Activated CD8-positive, alpha-beta memory T cell treated with anti-CD3 and anti-CD28 coated beads for 36 hours (primary cell): ENCODE measurements around the gene MSMB. TPM values are rescaled to one million over a fixed set of nuclear protein-coding genes. Genes with fewer than 3 reads are reported as not detected.

Source experiments
- CTCF ChIA-PET: fragments of 350-600 bp; sonication (Branson Sonifier 250); formaldehyde crosslinking; loops from one replicate; lab custom pipeline; 2021; ENCODE audit warnings: antibody characterized with exemption; lab: Charles Lee
- POLR2A ChIA-PET: fragments of 350-600 bp; sonication (Branson Sonifier 250); formaldehyde crosslinking; loops from one replicate; lab custom pipeline; 2021; ENCODE audit warnings: antibody characterized with exemption; lab: Charles Lee
- total RNA-seq, 2 experiments: library from RNA; stranded (reverse); gene quantifications; one replicate each; pipeline ENCODE4 v1.2.3, GENCODE V29; 2021

MSMB gene
- total RNA-seq, 2 experiments from 2014 or later = not detected

- ChIA-PET POLR2A (no interaction called here), CTCF (no interaction called here)
Measured at GRCh38 chr10:46037107-46037825, 8.8 kb downstream of the MSMB start.

GRCh38 chr10:46035923-46036849 lies 9.9 kb downstream of the MSMB start:
- CTCF ChIA-PET = no interaction called here

GRCh38 chr10:46033602-46034011 lies 12.5 kb downstream of the MSMB start:
- ChIA-PET POLR2A (no interaction called here), CTCF (no interaction called here)

More at GRCh38 chr10:46035923-46036849, 9.9 kb downstream of the MSMB start:
- POLR2A ChIA-PET = no interaction called here

GRCh38 chr10:46031648-46032532 lies 14.2 kb downstream of the MSMB start:
- POLR2A ChIA-PET = no interaction called here

GRCh38 chr10:46030091-46030937 lies 15.8 kb downstream of the MSMB start, which contains the start of gene NCOA4:
TSS of gene NCOA4 (minus strand) at chr10:46030623. CDS start at chr10:46016680, 13,943 bp downstream.
- POLR2A ChIA-PET = no interaction called here
- CTCF ChIA-PET = interaction anchor here (1.3 kb wide), 1 partner anchor 199 kb away, joined by 3 read pairs; no protein-coding TSS in a partner anchor

More at GRCh38 chr10:46031648-46032532, 14.2 kb downstream of the MSMB start:
- CTCF ChIA-PET = no interaction called here

- POLR2A ChIA-PET = interaction anchor here (0.7 kb wide), 1 partner anchor 229 kb away, joined by 5 read pairs; no protein-coding TSS in a partner anchor
- CTCF ChIA-PET = interaction anchor here (1.3 kb wide), 1 partner anchor 200 kb away, joined by 3 read pairs; no protein-coding TSS in a partner anchor
Measured at GRCh38 chr10:46029461-46030030, 16.5 kb downstream of the MSMB start.

GRCh38 chr10:46028584-46029460 lies 17.2 kb downstream of the MSMB start:
- ChIA-PET POLR2A (interaction anchor here (0.7 to 0.8 kb wide), 2 partner anchors 28 to 230 kb away, joined by 3 to 5 read pairs; no protein-coding TSS in a partner anchor), CTCF (interaction anchor here (0.7 to 1.3 kb wide), 2 partner anchors 27 to 200 kb away, joined by 3 read pairs; no protein-coding TSS in a partner anchor)

- ChIA-PET POLR2A (no interaction called here), CTCF (no interaction called here)
Measured at GRCh38 chr10:46026106-46026505, 20.0 kb downstream of the MSMB start.

- CTCF ChIA-PET = no interaction called here
Measured at GRCh38 chr10:46025406-46025805, 20.7 kb downstream of the MSMB start.

GRCh38 chr10:46024948-46025347 lies 21.1 kb downstream of the MSMB start:
- CTCF ChIA-PET = no interaction called here

More at GRCh38 chr10:46025406-46025805, 20.7 kb downstream of the MSMB start:
- POLR2A ChIA-PET = no interaction called here

GRCh38 chr10:46022978-46023702 lies 22.9 kb downstream of the MSMB start:
- CTCF ChIA-PET = no interaction called here
- POLR2A ChIA-PET = no interaction called here

More at GRCh38 chr10:46024948-46025347, 21.1 kb downstream of the MSMB start:
- POLR2A ChIA-PET = no interaction called here

- CTCF ChIA-PET = no interaction called here
- POLR2A ChIA-PET = no interaction called here
Measured at GRCh38 chr10:46020344-46020657, 25.8 kb downstream of the MSMB start.

GRCh38 chr10:46019569-46020343 lies 26.3 kb downstream of the MSMB start:
- ChIA-PET POLR2A (no interaction called here), CTCF (no interaction called here)

GRCh38 chr10:46019177-46019528 lies 26.9 kb downstream of the MSMB start:
- ChIA-PET CTCF (no interaction called here), POLR2A (no interaction called here)

- POLR2A ChIA-PET = no interaction called here
Measured at GRCh38 chr10:46018453-46019176, 27.5 kb downstream of the MSMB start.

More at GRCh38 chr10:46018453-46019176, 27.5 kb downstream of the MSMB start:
- CTCF ChIA-PET = no interaction called here
